NCI-H1105 (cell line): ENCODE data around the gene LCN1.

Experiments used
- DNase-seq: peaks from one replicate; lab custom pipeline; 2025; lab: John Stamatoyannopoulos, UW

The LCN1 gene

GRCh38 chr9:135568026-135568425 is 46.8 kb downstream of the LCN1 start:
- no peak for DNase-seq

DNA sequence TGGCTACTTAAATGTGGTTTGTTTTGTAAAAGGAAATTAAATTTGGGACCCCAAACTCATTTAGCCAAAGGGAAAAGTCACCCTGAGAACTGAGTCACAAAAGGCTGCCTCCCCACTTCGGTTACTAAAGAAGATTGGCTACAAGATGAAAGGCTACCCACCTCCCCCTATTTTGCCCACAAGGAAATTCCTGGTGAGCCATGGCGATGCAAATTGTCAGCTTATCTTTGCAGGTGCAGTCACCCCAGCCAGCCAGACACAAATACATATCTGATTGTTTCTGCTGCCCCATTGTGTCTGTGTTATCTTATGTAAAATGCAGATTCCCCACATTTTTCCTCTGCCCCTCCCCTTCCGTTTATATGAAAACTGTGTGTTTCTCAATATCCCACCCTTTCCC is 49.2 kb downstream of the LCN1 start:
- no peak for DNase-seq

DNA sequence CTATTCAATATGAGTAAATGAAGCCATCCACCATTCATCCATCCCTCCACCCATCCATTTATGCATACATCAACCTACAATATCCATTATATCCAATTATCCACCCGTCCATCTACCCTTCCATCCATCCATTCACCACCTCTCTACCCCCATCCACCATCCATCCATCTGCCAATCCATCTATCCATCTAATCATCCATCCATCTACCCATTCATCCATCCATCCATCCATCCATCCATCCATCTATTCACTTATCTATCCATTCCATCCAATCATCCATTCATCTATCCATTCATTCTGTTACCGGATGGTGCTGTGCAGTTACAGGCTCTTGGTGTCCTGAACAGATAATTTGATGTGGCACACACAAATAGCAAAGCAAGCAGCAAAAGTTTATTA is 51.0 kb downstream of the LCN1 start:
- DNase-seq = no peak

- DNase-seq = no peak
Observed at GRCh38 chr9:135573124-135573523, 51.9 kb downstream of the LCN1 start.

- DNase-seq = no peak
Observed at GRCh38 chr9:135574331-135574730, 53.1 kb downstream of the LCN1 start.

DNA sequence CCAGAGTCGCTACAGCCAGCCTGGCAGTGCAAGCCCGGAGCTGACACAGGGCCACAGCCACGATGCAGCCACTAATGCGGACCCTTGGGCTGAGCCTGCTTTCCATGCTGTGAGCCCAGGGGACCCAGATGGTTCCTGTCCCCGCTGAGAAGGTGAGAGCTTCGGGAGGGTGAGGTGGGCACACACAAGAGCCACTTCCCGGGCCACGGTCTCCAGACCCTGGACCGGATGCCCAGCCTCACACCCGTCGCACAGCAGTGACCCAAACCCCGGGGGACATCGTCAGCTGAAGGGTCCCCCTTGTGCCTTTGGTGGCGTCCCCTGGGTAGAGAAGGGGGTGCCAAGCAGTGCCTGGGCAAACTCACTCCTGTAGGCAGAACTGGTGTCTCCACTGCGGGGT is 53.7 kb downstream of the LCN1 start:
- DNase-seq = no peak
